Measurements from ENCODE around the gene TMEM260. TPM values are rescaled to one million over a fixed set of nuclear protein-coding genes. Genes with fewer than 3 reads are reported as not detected.

TMEM260 gene
- total RNA-seq, 1 donor from 2014 or later, result 22.5 TPM

DNA sequence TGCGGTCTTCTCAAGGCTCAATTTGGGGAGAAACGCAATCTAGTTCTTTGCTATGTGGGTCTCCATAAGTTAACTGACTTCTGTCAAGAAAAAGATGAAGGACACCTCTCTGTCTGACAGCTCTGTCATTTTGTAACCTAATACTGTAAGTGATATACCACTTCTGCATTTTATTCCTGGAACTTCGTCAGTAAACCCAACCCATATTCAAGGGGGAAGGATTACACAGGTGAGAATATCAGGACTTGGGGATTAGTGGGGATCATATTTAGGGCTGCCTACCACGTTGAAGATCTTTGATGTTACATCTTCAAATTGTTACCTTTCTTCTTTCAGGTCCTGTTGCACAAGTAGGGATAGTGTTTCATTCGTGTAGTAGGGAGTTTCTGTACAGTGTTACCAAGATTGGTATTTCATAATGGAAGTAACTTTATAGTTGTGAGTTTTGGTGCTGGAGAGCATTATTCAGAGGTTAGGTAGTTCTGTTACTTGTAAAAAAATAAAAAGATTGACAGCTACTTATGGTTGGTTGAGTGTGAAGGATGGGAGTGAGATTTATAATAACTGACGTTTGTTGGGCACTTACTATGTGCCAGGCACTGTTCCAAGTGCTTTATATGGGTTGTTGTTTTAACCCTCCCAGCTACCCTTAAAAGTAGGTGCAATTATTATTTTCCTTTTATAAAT, 1.6 kb downstream of the TMEM260 start:
- no peak for DNase-seq (ENCODE audit: extremely low spot score, unreplicated experiment)
- no peak overlapping the region for H3K27ac Mint-ChIP-seq (ENCODE audit: unreplicated experiment)
- no peaks in the 10 kb centered on the region for H3K27me3 Mint-ChIP-seq (ENCODE audit: unreplicated experiment)
- no peaks in the 10 kb centered on the region for H3K9me3 Mint-ChIP-seq (ENCODE audit: unreplicated experiment)
- peak overlapping the region; percentile 89 for H3K4me3 Mint-ChIP-seq (ENCODE audit: unreplicated experiment)
- H3K36me3 Mint-ChIP-seq (ENCODE audit: unreplicated experiment), result peaks cover 4% of the 10 kb centered on the region
- TF ChIP-seq, protein P1, sequence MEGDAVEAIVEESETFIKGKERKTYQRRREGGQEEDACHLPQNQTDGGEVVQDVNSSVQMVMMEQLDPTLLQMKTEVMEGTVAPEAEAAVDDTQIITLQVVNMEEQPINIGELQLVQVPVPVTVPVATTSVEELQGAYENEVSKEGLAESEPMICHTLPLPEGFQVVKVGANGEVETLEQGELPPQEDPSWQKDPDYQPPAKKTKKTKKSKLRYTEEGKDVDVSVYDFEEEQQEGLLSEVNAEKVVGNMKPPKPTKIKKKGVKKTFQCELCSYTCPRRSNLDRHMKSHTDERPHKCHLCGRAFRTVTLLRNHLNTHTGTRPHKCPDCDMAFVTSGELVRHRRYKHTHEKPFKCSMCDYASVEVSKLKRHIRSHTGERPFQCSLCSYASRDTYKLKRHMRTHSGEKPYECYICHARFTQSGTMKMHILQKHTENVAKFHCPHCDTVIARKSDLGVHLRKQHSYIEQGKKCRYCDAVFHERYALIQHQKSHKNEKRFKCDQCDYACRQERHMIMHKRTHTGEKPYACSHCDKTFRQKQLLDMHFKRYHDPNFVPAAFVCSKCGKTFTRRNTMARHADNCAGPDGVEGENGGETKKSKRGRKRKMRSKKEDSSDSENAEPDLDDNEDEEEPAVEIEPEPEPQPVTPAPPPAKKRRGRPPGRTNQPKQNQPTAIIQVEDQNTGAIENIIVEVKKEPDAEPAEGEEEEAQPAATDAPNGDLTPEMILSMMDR (IDR thresholded peaks at IDR 0.05), result no peak
- peaks cover 17% of the 10 kb centered on the region for H3K4me1 Mint-ChIP-seq (ENCODE audit: unreplicated experiment)

DNA sequence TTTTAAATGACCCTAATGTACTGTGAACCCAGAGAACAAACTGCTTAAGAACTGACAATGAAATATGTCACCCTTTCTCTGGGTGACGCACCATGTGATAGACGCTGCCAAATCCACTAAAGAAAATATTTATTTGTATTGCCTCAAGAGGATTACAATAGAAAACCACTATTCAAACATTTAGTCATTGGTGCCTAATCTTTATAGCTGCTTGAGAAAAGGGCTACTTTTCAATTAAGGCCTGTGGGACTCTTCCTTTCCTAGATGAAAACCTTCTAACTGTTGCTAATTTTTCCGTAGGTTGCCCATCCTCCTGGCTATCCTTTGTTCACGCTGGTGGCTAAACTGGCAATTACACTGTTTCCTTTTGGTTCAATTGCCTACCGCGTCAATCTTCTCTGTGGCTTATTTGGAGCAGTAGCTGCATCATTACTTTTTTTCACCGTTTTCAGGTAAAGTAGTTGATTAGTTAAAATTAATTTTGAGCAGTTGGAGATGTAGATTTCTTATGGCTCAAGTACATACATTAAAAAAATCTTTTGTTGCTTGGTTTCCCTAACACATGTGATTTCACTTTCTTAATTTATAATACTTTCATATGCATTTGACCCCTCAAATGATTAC, 6.0 kb downstream of the TMEM260 start:
- H3K27ac Mint-ChIP-seq (ENCODE audit: unreplicated experiment), result no peak overlapping the region
- no peak for DNase-seq (ENCODE audit: extremely low spot score, unreplicated experiment)
- TF ChIP-seq, protein P1 (IDR thresholded peaks at IDR 0.05), result no peak
- H3K4me3 Mint-ChIP-seq (ENCODE audit: unreplicated experiment), result no peak overlapping the region
- H3K27me3 Mint-ChIP-seq (ENCODE audit: unreplicated experiment), result no peaks in the 10 kb centered on the region
- H3K36me3 Mint-ChIP-seq (ENCODE audit: unreplicated experiment), result peaks cover 15% of the 10 kb centered on the region
- H3K9me3 Mint-ChIP-seq (ENCODE audit: unreplicated experiment), result no peaks in the 10 kb centered on the region
- H3K4me1 Mint-ChIP-seq (ENCODE audit: unreplicated experiment), result peaks cover 12% of the 10 kb centered on the region

DNA sequence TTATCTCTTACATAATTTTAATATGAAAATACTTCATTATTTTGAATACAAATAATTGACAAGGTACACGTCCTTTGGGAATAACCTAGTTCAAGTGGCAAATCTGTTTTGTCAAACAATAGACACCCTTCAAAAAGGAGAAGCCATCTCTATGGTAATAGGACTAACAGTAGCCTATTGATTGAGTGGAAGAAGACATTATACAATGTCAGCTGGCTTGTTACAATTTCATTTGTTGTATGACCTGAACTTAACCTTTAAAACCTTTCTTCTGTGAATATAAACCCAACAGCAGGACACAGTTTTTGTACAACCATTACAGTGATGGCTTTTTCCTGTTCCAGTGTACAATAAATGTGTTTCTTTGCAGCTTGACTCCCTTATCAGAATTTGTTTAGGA, 8.1 kb downstream of the TMEM260 start:
- Mint-ChIP-seq H3K27me3 (ENCODE audit: unreplicated experiment) (no peaks in the 10 kb centered on the region), H3K9me3 (ENCODE audit: unreplicated experiment) (no peaks in the 10 kb centered on the region), H3K4me1 (ENCODE audit: unreplicated experiment) (no peaks in the 10 kb centered on the region), H3K27ac (ENCODE audit: unreplicated experiment) (no peak overlapping the region), H3K36me3 (ENCODE audit: unreplicated experiment) (peaks cover 15% of the 10 kb centered on the region), H3K4me3 (ENCODE audit: unreplicated experiment) (no peak overlapping the region)
- TF ChIP-seq, protein P1 (IDR thresholded peaks at IDR 0.05), result no peak
- DNase-seq (ENCODE audit: extremely low spot score, unreplicated experiment), result no peak

DNA sequence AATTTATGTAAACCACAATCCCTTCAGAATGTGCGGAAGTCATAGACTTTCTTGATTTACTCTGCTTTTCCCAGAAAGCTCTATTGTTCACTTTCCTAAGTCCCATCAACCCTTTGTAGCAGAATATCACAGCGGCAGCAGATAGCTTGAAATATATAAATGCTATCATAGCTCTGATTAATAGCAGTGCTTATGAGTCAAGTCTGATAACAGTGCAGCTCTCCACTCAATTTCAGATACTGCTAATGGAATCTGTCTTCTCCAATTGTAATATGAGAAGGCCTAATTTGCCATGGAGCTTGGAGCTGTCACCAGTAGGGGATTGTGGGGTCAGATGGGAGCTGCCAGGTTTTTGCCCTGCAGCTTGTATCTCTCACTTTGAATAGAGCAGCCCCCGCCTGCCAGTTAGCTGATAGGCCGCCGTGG, 10.9 kb downstream of the TMEM260 start:
- H3K27ac Mint-ChIP-seq (ENCODE audit: unreplicated experiment), result no peak overlapping the region
- TF ChIP-seq, protein P1 (IDR thresholded peaks at IDR 0.05), result no peak
- H3K27me3 Mint-ChIP-seq (ENCODE audit: unreplicated experiment), result no peaks in the 10 kb centered on the region
- H3K4me1 Mint-ChIP-seq (ENCODE audit: unreplicated experiment), result no peaks in the 10 kb centered on the region
- no peaks in the 10 kb centered on the region for H3K9me3 Mint-ChIP-seq (ENCODE audit: unreplicated experiment)
- no peak overlapping the region for H3K4me3 Mint-ChIP-seq (ENCODE audit: unreplicated experiment)
- no peak for DNase-seq (ENCODE audit: extremely low spot score, unreplicated experiment)
- H3K36me3 Mint-ChIP-seq (ENCODE audit: unreplicated experiment), result peaks cover 24% of the 10 kb centered on the region

DNA sequence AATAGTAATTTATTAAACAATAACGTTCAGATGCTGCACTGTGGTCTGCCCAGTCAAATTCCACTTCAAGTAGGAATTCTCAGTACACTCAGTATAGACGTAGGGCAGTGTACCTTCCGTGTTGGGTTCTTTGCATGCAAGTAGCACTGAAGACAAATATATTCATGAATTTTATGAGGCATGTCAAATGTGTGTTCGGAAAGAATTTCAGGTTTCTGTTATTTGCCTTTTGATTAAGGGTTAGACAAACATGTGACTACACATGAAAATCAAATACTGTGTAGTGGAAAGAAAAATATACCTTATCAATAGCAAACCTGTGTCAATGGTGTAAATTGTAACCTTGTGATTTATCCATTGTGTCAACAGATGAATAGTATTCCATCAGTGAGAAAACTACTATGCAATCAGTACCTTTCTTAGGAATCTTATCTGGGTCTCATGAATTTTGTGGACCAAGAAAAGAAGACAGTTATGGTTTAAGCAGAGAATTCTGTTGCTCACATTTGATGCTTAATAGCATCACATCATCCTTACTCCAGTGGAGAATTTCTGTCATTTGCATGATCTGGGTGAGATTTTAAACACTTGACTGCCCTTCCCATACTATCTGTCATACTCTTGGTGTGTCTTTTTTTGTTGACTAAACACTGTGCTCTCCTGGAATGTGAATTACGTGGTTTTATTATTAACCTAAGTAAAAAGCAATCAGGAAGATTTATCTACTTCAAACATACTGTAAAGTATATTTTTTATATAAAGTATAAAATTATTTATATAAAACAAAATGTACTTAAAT, 13.3 kb downstream of the TMEM260 start:
- Mint-ChIP-seq H3K4me3 (ENCODE audit: unreplicated experiment) (no peak overlapping the region), H3K27me3 (ENCODE audit: unreplicated experiment) (no peaks in the 10 kb centered on the region), H3K36me3 (ENCODE audit: unreplicated experiment) (peaks cover 23% of the 10 kb centered on the region), H3K27ac (ENCODE audit: unreplicated experiment) (no peak overlapping the region), H3K4me1 (ENCODE audit: unreplicated experiment) (no peaks in the 10 kb centered on the region), H3K9me3 (ENCODE audit: unreplicated experiment) (no peaks in the 10 kb centered on the region)
- TF ChIP-seq, protein P1 (IDR thresholded peaks at IDR 0.05), result no peak
- DNase-seq (ENCODE audit: extremely low spot score, unreplicated experiment), result no peak

Measured in osteocyte (in vitro differentiated cells).